ENCODE results near the gene PYGB.

DNA sequence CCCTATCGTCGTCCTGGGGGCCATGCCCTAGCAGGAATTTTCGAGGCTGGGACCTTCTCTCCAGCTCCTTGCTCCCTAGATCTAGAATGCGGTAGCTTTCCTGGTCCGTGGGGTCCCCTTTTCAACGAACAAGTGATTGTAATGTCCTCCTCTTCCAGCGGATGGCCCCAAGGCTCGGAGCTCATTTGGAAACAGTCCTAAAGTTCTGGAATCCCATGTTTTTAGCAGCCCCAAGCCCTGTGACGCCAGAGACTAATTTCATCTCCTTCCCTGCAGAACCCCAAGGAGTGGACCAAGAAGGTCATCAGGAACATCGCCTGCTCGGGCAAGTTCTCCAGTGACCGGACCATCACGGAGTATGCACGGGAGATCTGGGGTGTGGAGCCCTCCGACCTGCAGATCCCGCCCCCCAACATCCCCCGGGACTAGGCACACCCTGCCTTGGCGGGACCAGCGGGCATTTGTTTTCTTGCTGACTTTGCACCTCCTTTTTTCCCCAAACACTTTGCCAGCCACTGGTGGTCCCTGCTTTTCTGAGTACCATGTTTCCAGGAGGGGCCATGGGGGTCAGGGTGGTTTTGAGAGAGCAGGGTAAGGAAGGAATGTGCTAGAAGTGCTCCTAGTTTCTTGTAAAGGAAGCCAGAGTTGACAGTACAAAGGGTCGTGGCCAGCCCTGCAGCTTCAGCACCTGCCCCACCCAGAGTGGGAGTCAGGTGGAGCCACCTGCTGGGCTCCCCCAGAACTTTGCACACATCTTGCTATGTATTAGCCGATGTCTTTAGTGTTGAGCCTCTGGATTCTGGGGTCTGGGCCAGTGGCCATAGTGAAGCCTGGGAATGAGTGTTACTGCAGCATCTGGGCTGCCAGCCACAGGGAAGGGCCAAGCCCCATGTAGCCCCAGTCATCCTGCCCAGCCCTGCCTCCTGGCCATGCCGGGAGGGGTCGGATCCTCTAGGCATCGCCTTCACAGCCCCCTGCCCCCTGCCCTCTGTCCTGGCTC is 48.5 kb downstream of the PYGB start:
- TF ChIP-seq, protein P1, sequence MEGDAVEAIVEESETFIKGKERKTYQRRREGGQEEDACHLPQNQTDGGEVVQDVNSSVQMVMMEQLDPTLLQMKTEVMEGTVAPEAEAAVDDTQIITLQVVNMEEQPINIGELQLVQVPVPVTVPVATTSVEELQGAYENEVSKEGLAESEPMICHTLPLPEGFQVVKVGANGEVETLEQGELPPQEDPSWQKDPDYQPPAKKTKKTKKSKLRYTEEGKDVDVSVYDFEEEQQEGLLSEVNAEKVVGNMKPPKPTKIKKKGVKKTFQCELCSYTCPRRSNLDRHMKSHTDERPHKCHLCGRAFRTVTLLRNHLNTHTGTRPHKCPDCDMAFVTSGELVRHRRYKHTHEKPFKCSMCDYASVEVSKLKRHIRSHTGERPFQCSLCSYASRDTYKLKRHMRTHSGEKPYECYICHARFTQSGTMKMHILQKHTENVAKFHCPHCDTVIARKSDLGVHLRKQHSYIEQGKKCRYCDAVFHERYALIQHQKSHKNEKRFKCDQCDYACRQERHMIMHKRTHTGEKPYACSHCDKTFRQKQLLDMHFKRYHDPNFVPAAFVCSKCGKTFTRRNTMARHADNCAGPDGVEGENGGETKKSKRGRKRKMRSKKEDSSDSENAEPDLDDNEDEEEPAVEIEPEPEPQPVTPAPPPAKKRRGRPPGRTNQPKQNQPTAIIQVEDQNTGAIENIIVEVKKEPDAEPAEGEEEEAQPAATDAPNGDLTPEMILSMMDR (IDR thresholded peaks at IDR 0.05): peak in 3 of 4 experiments; percentile 34 to 49 (median 41)
- no peak for TF ChIP-seq POLR2A (IDR thresholded peaks at IDR 0.05)
- TF ChIP-seq POLR2AphosphoS5 (IDR thresholded peaks at IDR 0.05): no peak

Data from prostate gland (tissue), 2 donors.